Adrenal gland (tissue), 12 donors: ENCODE data around the gene ITPK1. TPM values are rescaled to one million over a fixed set of nuclear protein-coding genes. Genes with fewer than 3 reads are reported as not detected.

ENCODE experiments used
- DNase-seq, 7 donors: peaks; one replicate each; pipeline ENCODE4 v3.0.0-alpha.2; 2019 to 2020
- H3K27ac ChIP-seq, 5 donors: fragments of 200-600 bp; sonication (generic) in 4 of 5; 1 replicate in 3 of 5; 2 replicates in 2 of 5; pipeline versions ENCODE4 v1.5.1 to v1.8.0; 2016 to 2020; ENCODE audit warnings: mild to moderate bottlenecking in 1 of 5
- H3K27me3 ChIP-seq: fragments of 200-600 bp; 2 replicates; pipeline ENCODE4 v1.8.0; 2021
- H3K36me3 ChIP-seq, 2 donors: fragments of 200-600 bp; replicated peaks in 1 of 2; 1 replicate in 1 of 2; 2 replicates in 1 of 2; pipeline versions ENCODE4 v1.5.1 to v1.8.0; 2018 to 2022
- H3K4me1 ChIP-seq, 2 donors: fragments of 200-600 bp; replicated peaks in 1 of 2; 1 replicate in 1 of 2; 2 replicates in 1 of 2; pipeline versions ENCODE4 v1.5.1 to v1.8.0; 2018 to 2021
- H3K4me3 ChIP-seq, 4 donors: fragments of 200-600 bp; sonication (generic) in 3 of 4; one replicate each; pipeline ENCODE4 v1.5.1; 2016 to 2018
- H3K9me3 ChIP-seq, 3 donors: fragments of 200-600 bp; sonication (generic) in 1 of 3; replicated peaks in 1 of 3; 1 replicate in 2 of 3; 2 replicates in 1 of 3; pipeline versions ENCODE4 v1.5.1 to v1.8.0; 2016 to 2021
- CTCF ChIP-seq, 6 experiments: fragments of 450-650 bp in 4 of 6; fragments of 200-600 bp in 2 of 6; sonication (generic) in 1 of 6; IDR thresholded peaks; 1 replicate in 5 of 6; 2 replicates in 1 of 6; pipeline versions ENCODE4 v1.5.1 to v1.8.0; 2016 to 2021; ENCODE audit warnings: antibody characterized with exemption in 6 of 6, mild to moderate bottlenecking in 2 of 6, moderate library complexity in 1 of 6
- POLR2A ChIP-seq, 2 donors: fragments of 450-650 bp; IDR thresholded peaks; one replicate each; pipeline ENCODE4 v1.6.1; 2017; ENCODE audit warnings: antibody characterized with exemption in 2 of 2, mild to moderate bottlenecking in 2 of 2, moderate library complexity in 1 of 2
- WGBS, 4 donors: extraction: QIAGEN DNeasy Blood & Tissue Kit in 2 of 4; methylation state at CpG; one replicate each; pipeline versions ENCODE4 v1.1.5 to v1.1.7; 2013 to 2017; 5-methylcytosine and 5-hydroxymethylcytosine counted together
- intact Hi-C, 2 donors: fragments of 100-400 bp; cut with DNase I; formaldehyde crosslinking; loops; one replicate each; pipeline versions ENCODE4 v1.14.1 to v1.15.0; 2022 to 2023
- polyA plus RNA-seq, 3 donors: library from polyadenylated mRNA; stranded (reverse); fragments of 200-250 nt in 2 of 3; fragments of 350-450 nt in 1 of 3; fragmentation: Illumina TruSeq in 1 of 3; extraction: RNeasy Lipid Tissue Mini Kit (QIAGEN cat#74804) in 1 of 3; gene quantifications; one replicate each; pipeline ENCODE4 v1.2.3, GENCODE V29; 2013 to 2014
- total RNA-seq, 9 donors: library from RNA; depleted of rRNA in 4 of 9; stranded (reverse); fragments of >200 nt in 4 of 9; fragments of 120-200 nt in 1 of 9; fragmentation: NEBNext Ultra II Directional in 1 of 9; extraction: Animal tissue kit (Norgen Biotek cat#: 25700) in 1 of 9; gene quantifications; one replicate each; pipeline versions ENCODE4 v1.1.0 to v1.2.4, GENCODE V29; 2013 to 2023
- donor health status: healthy with polysubstance abuse.
- donor health status: Bipolar disorder and iron deficiency.
- donor health status: DM: yes; HTN: yes; CAD: no.
- donor health status: DM: no; HTN: no; CAD: no.
- donor health status: DM: no; HTN: no; CAD: no.
- donor health status: DM: yes; HTN: yes; CAD: no.

Gene ITPK1
- total and polyA plus RNA-seq, 12 donors: 28.1 to 182 (median 49.2) TPM

- Histone ChIP-seq H3K36me3 (no peaks in the 10 kb centered on the region), H3K4me1 (peaks cover 16 to 60% of the 10 kb centered on the region in 2 donors), H3K27me3 (no peaks in the 10 kb centered on the region), H3K9me3 (no peaks in the 10 kb centered on the region), H3K27ac (peak overlapping the region in 2 of 5 donors; percentile 22 to 62), H3K4me3 (no peak overlapping the region)
- WGBS, 4 donors: 59 to 79% (median 68%) methylated on average over 2 to 5 of the region's 5 CpGs
- TF ChIP-seq POLR2A (IDR thresholded peaks at IDR 0.05): no peak
- no peak for TF ChIP-seq CTCF (IDR thresholded peaks at IDR 0.05)
- intact Hi-C loops: no loop called here
- DNase-seq: no peak
Measured at GRCh38 chr14:93040443-93040842, 75.3 kb downstream of the ITPK1 start.

GRCh38 chr14:93039649-93040315, 75.9 kb downstream of the ITPK1 start:
- no peaks in the 10 kb centered on the region for H3K27me3 ChIP-seq
- peaks cover 16 to 54% of the 10 kb centered on the region in 2 donors for H3K4me1 ChIP-seq
- peak overlapping the region in 2 of 5 donors; percentile 22 to 62 for H3K27ac ChIP-seq
- 77 to 87% (median 83%) methylated on average over 10 to 11 of the region's 11 CpGs for WGBS, 4 donors
- intact Hi-C loops: no loop called here
- H3K4me3 ChIP-seq: no peak overlapping the region
- no peaks in the 10 kb centered on the region for H3K9me3 ChIP-seq
- no peak for TF ChIP-seq CTCF (IDR thresholded peaks at IDR 0.05)
- no peak for TF ChIP-seq POLR2A (IDR thresholded peaks at IDR 0.05)
- no peaks in the 10 kb centered on the region for H3K36me3 ChIP-seq
- no peak for DNase-seq

GRCh38 chr14:93037351-93037750, 78.4 kb downstream of the ITPK1 start:
- DNase-seq: no peak
- no peaks in the 10 kb centered on the region for H3K27me3 ChIP-seq
- TF ChIP-seq POLR2A (IDR thresholded peaks at IDR 0.05) (no peak), CTCF (IDR thresholded peaks at IDR 0.05) (no peak)
- H3K4me3 ChIP-seq: no peak overlapping the region
- H3K9me3 ChIP-seq: no peaks in the 10 kb centered on the region
- intact Hi-C loops: no loop called here
- H3K4me1 ChIP-seq: peaks cover 4 to 49% of the 10 kb centered on the region in 2 donors
- 73 to 87% (median 85%) methylated on average over 6 of the region's 6 CpGs for WGBS, 4 donors
- peak overlapping the region in 1 of 5 donors; percentile 78 for H3K27ac ChIP-seq
- H3K36me3 ChIP-seq: no peaks in the 10 kb centered on the region

- TF ChIP-seq POLR2A (IDR thresholded peaks at IDR 0.05) (no peak), CTCF (IDR thresholded peaks at IDR 0.05) (no peak)
- intact Hi-C loops: no loop called here
- H3K27me3 ChIP-seq: no peaks in the 10 kb centered on the region
- H3K9me3 ChIP-seq: no peaks in the 10 kb centered on the region
- 66 to 84% (median 77%) methylated on average over 10 to 12 of the region's 12 CpGs for WGBS, 4 donors
- DNase-seq: peak in 1 of 7 donors; percentile 51
- H3K4me1 ChIP-seq: peaks cover 4 to 54% of the 10 kb centered on the region in 2 donors
- H3K27ac ChIP-seq: peak overlapping the region in 3 of 5 donors; percentile 5 to 78 (median 59)
- no peaks in the 10 kb centered on the region for H3K36me3 ChIP-seq
- no peak overlapping the region for H3K4me3 ChIP-seq
Measured at GRCh38 chr14:93036652-93037345, 78.9 kb downstream of the ITPK1 start.
